Endothelial cell of umbilical vein (primary cell): ENCODE data around the gene ANK2. TPM values are rescaled to one million over a fixed set of nuclear protein-coding genes. Genes with fewer than 3 reads are reported as not detected.

Source experiments
- BruUV-seq: library from RNA; stranded (reverse); fragments of 400-500 nt; replicated peaks from 2 replicates; lab custom pipeline; 2021; lab: Mats Ljungman, UMichigan
- CTCF ChIA-PET: fragments of 300-600, 350-600 bp; sonication (Branson Sonifier 250); formaldehyde crosslinking; loops from one replicate; lab custom pipeline; 2021; ENCODE audit warnings: antibody characterized with exemption, inconsistent platforms; lab: Charles Lee
- POLR2A ChIA-PET: fragments of 300-600, 350-600 bp; sonication (Branson Sonifier 250); formaldehyde crosslinking; loops from one replicate; lab custom pipeline; 2021; ENCODE audit warnings: antibody characterized with exemption, inconsistent platforms; lab: Charles Lee
- DNase-seq: peaks from one replicate; pipeline ENCODE4 v3.0.0-alpha.2; 2011; ENCODE audit warnings: low read depth, low spot score
- FAIRE-seq: peaks from 2 replicates; lab custom pipeline; 2011; peaks lifted over from hg19 to GRCh38; lab: Jason Lieb, UNC
- H2AFZ ChIP-seq: 2 replicates; pipeline ENCODE4 v1.6.0; 2012; ENCODE audit warnings: low read depth, low read length, control low read depth, inconsistent platforms
- H3K27ac ChIP-seq: 2 replicates; pipeline ENCODE4 v1.5.1; 2011; ENCODE audit warnings: low read depth, mild to moderate bottlenecking, control low read depth, low read length, moderate library complexity; ENCODE audit not compliant: insufficient read depth
- H3K27me3 ChIP-seq, 2 experiments: 2 replicates each; pipeline versions ENCODE4 v1.6.0 to v1.6.1; 2011; ENCODE audit warnings: low read length in 2 of 2, mixed read lengths in 1 of 2; ENCODE audit not compliant: control insufficient read depth in 2 of 2, insufficient read depth in 2 of 2
- H3K36me3 ChIP-seq, 2 experiments: 2 replicates in 1 of 2; 3 replicates in 1 of 2; pipeline ENCODE4 v1.5.1; 2011; ENCODE audit warnings: low read length in 2 of 2, mild to moderate bottlenecking in 1 of 2, moderate library complexity in 1 of 2; ENCODE audit not compliant: control insufficient read depth in 2 of 2, insufficient read depth in 2 of 2; ENCODE audit errors: extremely low read depth in 1 of 2
- H3K4me1 ChIP-seq: 3 replicates; pipeline ENCODE4 v1.5.1; 2011; ENCODE audit warnings: mild to moderate bottlenecking, low read length; ENCODE audit not compliant: control insufficient read depth, insufficient read depth; ENCODE audit errors: extremely low read depth
- H3K4me2 ChIP-seq: 2 replicates; pipeline ENCODE4 v1.6.1; 2011; ENCODE audit warnings: low read length, control low read depth, mixed read lengths; ENCODE audit not compliant: insufficient read depth
- H3K4me3 ChIP-seq, 3 experiments: fragments of 200-600 bp in 1 of 3; sonication (generic), shearing (Covaris generic) in 1 of 3; replicated peaks in 1 of 3; 2 replicates each; pipeline ENCODE4 v1.5.1; 2011 to 2016; ENCODE audit warnings: control low read depth in 3 of 3, low read length in 3 of 3, mild to moderate bottlenecking in 2 of 3, inconsistent platforms in 1 of 3, low read depth in 1 of 3, moderate library complexity in 1 of 3; ENCODE audit not compliant: insufficient read depth in 1 of 3
- H3K79me2 ChIP-seq: 2 replicates; pipeline ENCODE4 v1.6.0; 2012; ENCODE audit warnings: low read length, inconsistent platforms; ENCODE audit not compliant: control insufficient read depth, insufficient read depth
- H3K9ac ChIP-seq: replicated peaks from 2 replicates; pipeline ENCODE3; 2011; ENCODE audit warnings: low read length, control low read depth; ENCODE audit not compliant: insufficient read depth; ENCODE audit errors: extremely low read depth
- H3K9me1 ChIP-seq: replicated peaks from 3 replicates; pipeline ENCODE4 v1.6.0; 2011; ENCODE audit warnings: mild to moderate bottlenecking, low read length; ENCODE audit not compliant: control insufficient read depth, insufficient read depth; ENCODE audit errors: extremely low read depth
- H3K9me3 ChIP-seq: replicated peaks from 2 replicates; pipeline ENCODE4 v1.5.1; 2012; ENCODE audit warnings: low read length, inconsistent platforms; ENCODE audit not compliant: control insufficient read depth, insufficient read depth
- H4K20me1 ChIP-seq: replicated peaks from 2 replicates; pipeline ENCODE3; 2011; ENCODE audit warnings: mild to moderate bottlenecking, low read length; ENCODE audit not compliant: control insufficient read depth, insufficient read depth; ENCODE audit errors: extremely low read depth
- EZH2 ChIP-seq: IDR thresholded peaks from 2 replicates; pipeline ENCODE4 v1.6.1; 2012; ENCODE audit warnings: borderline replicate concordance, low read depth, mild to moderate bottlenecking, moderate library complexity, low read length, inconsistent platforms; ENCODE audit not compliant: severe bottlenecking
- FOS ChIP-seq: IDR thresholded peaks from 2 replicates; pipeline ENCODE4 v1.6.1; 2011; ENCODE audit warnings: mild to moderate bottlenecking, low read length, moderate library complexity, borderline replicate concordance; ENCODE audit not compliant: insufficient read depth
- GATA2 ChIP-seq: IDR thresholded peaks from 2 replicates; pipeline ENCODE4 v1.7.0; 2011; ENCODE audit warnings: low read depth, mild to moderate bottlenecking, moderate library complexity, mixed read lengths, low read length; ENCODE audit not compliant: insufficient read length, insufficient read depth
- JUN ChIP-seq: IDR thresholded peaks from 2 replicates; pipeline ENCODE4 v1.6.1; 2011; ENCODE audit warnings: borderline replicate concordance, low read depth; ENCODE audit not compliant: insufficient read length, insufficient read depth
- MYC ChIP-seq: IDR thresholded peaks from one replicate; pipeline ENCODE4 v1.6.1; 2011; ENCODE audit warnings: mild to moderate bottlenecking, low read depth, low read length
- POLR2A ChIP-seq: IDR thresholded peaks from 2 replicates; pipeline ENCODE4 v1.6.1; 2012; ENCODE audit warnings: low read depth, mild to moderate bottlenecking, control low read depth, low read length
- POLR2AphosphoS5 ChIP-seq: IDR thresholded peaks from 2 replicates; pipeline ENCODE4 v1.6.1; 2012; ENCODE audit warnings: low read depth, mild to moderate bottlenecking, control low read depth, low read length, moderate library complexity; ENCODE audit not compliant: insufficient read depth
- dilution Hi-C: fragments of 300-500 bp; cut with MboI; formaldehyde crosslinking; loops from one replicate; pipeline ENCODE4 v1.15.0; 2019; ENCODE audit warnings: low sequenced_read_pairs; ENCODE audit not compliant: extremely low pct_ligation_motif_present
- intact Hi-C: fragments of 100-400 bp; cut with micrococcal nuclease; formaldehyde crosslinking; loops from one replicate; pipeline ENCODE4 v1.10.0; 2022
- polyA plus RNA-seq, 4 experiments: library from polyadenylated mRNA; depleted of rRNA in 3 of 4; stranded (reverse) in 3 of 4; unstranded in 1 of 4; fragments of >200 nt; gene quantifications; 2 replicates each; pipeline versions ENCODE4 v1.2.1 to v1.2.3, GENCODE V29; 2011 to 2012; ENCODE audit warnings: missing spikeins in 1 of 4
- total RNA-seq: library from RNA; stranded (reverse); gene quantifications from 2 replicates; pipeline ENCODE4 v1.2.3, GENCODE V29; 2021
- TF ChIP-seq, protein P1 (sequence below): IDR thresholded peaks from 2 replicates; pipeline ENCODE4 v1.6.1; 2011; ENCODE audit not compliant: insufficient read depth, insufficient read length
- TF ChIP-seq, protein P2 (sequence below), 2 donors: IDR thresholded peaks; 1 replicate in 1 of 2; 2 replicates in 1 of 2; pipeline ENCODE4 v1.5.1; 2011; ENCODE audit warnings: low read length in 2 of 2, mild to moderate bottlenecking in 2 of 2, moderate library complexity in 2 of 2, control low read depth in 1 of 2, inconsistent platforms in 1 of 2, low read depth in 1 of 2; ENCODE audit not compliant: insufficient read depth in 1 of 2; ENCODE audit errors: extremely low read depth in 1 of 2

The ANK2 gene
- total and polyA plus RNA-seq, 2 donors (not counting 3 experiments of a cell fraction or from before 2014, with no cell fraction given): not detected

DNA sequence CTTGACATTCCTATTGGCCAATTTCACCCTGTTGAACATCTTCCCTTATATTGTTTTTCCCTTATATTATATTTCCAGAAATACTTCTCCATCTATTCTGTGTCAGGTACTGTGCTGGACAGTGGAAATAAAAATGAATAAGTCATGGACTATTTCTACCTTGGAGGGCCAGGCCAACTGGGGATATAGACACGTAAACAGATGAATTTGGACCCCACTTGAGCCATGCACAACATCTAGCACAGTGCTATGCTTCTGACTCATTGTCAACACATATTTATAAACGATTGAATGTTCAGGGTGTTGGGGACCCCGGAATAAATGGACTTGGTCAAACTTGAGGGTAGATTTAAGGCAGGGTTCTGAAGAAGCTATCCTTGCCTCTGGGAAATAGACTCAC is 111.1 kb downstream of the ANK2 start:
- POLR2A ChIA-PET: no interaction called here
- dilution Hi-C loops: no loop called here
- no peaks in the 10 kb centered on the region for H3K79me2 ChIP-seq
- no peaks in the 10 kb centered on the region for H3K9me1 ChIP-seq
- no peak overlapping the region for H3K4me3 ChIP-seq
- no peak overlapping the region for H3K9ac ChIP-seq
- no peaks in the 10 kb centered on the region for H4K20me1 ChIP-seq
- H3K4me1 ChIP-seq: no peaks in the 10 kb centered on the region
- H3K4me2 ChIP-seq: no peak overlapping the region
- no peak for FAIRE-seq
- H3K27ac ChIP-seq: no peak overlapping the region
- no peaks in the 10 kb centered on the region for H3K9me3 ChIP-seq
- H3K36me3 ChIP-seq: no peaks in the 10 kb centered on the region
- intact Hi-C loops: no loop called here
- no TSS peak for BruUV-seq
- H2AFZ ChIP-seq: no peak overlapping the region
- no peak for DNase-seq
- H3K27me3 ChIP-seq: no peaks in the 10 kb centered on the region
- CTCF ChIA-PET: interaction anchor here (1.5 kb wide), 1 partner anchor 13 kb away, joined by 4 read pairs; no protein-coding TSS in a partner anchor
- no peak for TF ChIP-seq FOS
- TF ChIP-seq, protein P1, sequence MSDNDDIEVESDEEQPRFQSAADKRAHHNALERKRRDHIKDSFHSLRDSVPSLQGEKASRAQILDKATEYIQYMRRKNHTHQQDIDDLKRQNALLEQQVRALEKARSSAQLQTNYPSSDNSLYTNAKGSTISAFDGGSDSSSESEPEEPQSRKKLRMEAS: no peak
- TF ChIP-seq JUN: no peak
- no peak for TF ChIP-seq GATA2
- TF ChIP-seq POLR2AphosphoS5: no peak
- TF ChIP-seq POLR2A: no peak
- no peak for TF ChIP-seq MYC
- TF ChIP-seq EZH2: no peak
- TF ChIP-seq, protein P2, sequence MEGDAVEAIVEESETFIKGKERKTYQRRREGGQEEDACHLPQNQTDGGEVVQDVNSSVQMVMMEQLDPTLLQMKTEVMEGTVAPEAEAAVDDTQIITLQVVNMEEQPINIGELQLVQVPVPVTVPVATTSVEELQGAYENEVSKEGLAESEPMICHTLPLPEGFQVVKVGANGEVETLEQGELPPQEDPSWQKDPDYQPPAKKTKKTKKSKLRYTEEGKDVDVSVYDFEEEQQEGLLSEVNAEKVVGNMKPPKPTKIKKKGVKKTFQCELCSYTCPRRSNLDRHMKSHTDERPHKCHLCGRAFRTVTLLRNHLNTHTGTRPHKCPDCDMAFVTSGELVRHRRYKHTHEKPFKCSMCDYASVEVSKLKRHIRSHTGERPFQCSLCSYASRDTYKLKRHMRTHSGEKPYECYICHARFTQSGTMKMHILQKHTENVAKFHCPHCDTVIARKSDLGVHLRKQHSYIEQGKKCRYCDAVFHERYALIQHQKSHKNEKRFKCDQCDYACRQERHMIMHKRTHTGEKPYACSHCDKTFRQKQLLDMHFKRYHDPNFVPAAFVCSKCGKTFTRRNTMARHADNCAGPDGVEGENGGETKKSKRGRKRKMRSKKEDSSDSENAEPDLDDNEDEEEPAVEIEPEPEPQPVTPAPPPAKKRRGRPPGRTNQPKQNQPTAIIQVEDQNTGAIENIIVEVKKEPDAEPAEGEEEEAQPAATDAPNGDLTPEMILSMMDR (IDR thresholded peaks at IDR 0.05; ENCODE audit: extremely low read depth in 1 of 2, insufficient read depth in 1 of 2, low read depth in 1 of 2, low read length in 2 of 2): no peak
